HTR-8/SVneo (cell line): ENCODE measurements around the gene MPZL3.
A peak's percentile ranks its signal among the peaks of the same experiment; 100 is the strongest.

Experiments used
- DNase-seq: peaks from one replicate; pipeline ENCODE4 v3.0.0; 2011; ENCODE audit warnings: low spot score, mixed read lengths; ENCODE audit not compliant: insufficient read length
- FAIRE-seq: peaks from 2 replicates; lab custom pipeline; 2011; peaks lifted over from hg19 to GRCh38; lab: Jason Lieb, UNC

Gene MPZL3, protein sequence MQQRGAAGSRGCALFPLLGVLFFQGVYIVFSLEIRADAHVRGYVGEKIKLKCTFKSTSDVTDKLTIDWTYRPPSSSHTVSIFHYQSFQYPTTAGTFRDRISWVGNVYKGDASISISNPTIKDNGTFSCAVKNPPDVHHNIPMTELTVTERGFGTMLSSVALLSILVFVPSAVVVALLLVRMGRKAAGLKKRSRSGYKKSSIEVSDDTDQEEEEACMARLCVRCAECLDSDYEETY

DNA sequence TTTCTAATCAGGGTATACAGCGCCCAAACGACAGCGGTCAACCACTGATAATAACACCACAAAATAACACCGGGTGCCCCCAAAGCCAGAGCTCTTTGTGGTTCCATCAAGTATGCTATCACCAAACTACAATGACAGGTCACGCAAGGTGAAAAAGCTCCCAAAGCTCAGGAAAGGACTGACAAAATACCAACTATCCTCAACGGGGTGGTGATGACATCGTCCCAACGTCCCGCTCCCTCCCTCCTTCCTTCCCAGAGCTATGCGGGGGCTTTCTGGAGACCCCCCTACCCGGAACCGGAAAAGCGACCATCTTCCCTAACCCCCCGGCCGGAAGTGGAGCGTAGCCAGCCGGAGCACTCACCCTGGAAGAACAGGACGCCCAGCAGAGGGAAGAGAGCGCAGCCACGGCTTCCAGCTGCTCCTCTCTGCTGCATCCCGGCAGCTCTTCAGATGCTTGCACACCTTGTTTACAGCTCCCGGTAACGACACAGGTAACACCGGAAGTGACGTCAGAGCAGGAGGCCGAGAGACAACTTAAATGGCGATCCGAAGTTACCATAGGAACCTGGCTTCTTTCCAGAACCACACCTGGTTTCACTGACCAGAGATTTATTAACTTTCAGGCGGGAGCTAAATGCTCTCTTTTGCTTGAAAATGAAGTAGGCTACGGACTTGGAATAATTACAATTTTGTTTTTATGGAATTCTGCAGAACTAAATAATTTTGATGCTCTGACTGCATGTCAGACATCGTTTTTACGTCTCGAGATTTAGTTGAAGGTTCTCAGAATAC, at the start of gene MPZL3:
Gene MPZL3, minus strand, starts transcription at position 508 of the 795 bp plus-strand sequence. Its CDS starts 71 bp downstream, at position 437.
- peak; percentile 84 for DNase-seq

DNA sequence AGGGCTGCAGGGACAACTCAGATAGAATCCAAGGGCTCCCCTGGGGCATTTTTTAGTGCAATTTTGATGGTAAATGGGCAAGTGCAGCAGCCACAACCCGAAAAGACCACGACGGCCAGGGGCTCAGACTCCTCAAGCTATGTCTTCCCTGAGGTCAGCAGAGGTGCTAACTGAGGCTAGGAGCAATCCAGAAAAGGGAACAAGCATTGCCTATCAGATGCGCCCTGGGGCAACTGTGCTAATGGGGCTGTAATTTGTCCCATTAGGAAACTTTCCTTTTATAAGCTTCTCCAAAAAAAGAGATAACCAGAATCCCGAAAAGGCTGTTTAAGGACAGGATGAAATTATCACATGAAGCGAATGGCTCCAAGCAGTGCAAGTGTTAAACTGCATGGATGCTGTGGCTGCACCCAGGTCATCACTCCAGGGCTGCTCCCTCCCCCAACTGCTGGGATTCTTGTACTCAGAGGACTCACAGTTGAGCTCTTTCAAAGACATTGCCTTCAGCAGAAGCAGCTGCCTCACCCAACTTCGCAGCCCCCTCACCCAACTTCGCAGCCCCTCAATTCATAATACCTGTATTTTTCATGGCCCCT, 49.5 kb upstream of the MPZL3 start:
- FAIRE-seq (no peak), DNase-seq (no peak)

More for the DNA sequence above, at the start of gene MPZL3:
- FAIRE-seq = peak; percentile 83

DNA sequence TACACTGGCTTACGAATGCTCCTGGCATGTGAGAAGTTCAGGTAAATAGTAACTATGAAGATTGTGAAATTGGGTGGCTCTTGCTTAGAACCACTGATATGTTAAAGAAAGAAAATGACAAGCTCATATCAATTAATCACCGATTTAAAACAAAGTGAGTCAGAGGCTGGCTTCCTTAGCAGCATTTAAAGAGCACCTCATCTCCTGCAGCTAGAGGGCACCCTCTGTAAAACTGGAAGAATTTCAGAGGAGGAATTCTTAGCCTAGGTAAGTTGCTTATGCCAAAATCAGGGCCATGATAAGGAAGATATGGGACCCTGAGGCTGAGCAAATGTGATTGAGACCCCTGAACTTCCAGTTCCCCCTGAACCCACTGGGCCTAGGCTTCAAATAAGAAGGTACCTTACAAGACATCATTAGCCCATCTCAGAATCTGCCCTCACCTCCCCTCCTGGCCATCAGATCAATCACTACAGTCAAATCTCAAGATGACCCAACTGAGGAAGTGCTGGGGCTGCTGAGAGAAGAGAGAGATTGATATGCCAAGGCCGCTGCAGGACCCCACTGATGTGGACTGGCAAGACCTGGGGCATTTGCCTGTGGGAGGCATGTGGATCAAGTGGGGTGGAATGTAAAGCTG, 43.8 kb upstream of the MPZL3 start:
- peak; percentile 26 for DNase-seq
- FAIRE-seq = no peak

DNA sequence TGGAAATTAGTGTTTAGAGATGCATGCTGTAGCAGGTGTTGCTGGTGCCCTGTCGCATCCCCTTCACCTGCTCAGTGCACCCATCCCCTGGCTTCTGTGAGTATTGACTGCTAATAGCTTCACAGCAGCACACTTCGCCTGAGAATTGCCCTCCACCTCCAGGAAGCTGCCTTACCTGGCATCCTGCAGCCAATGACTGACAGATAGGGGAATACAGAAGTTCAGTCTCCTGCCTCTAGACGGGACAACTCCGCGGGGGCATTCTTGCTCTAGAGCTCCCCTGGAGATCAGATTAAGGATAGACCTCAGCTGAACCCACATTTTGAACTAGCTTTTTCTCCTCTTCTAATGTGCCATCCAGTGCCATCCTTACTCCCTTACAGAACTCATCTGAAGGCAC, 43.0 kb upstream of the MPZL3 start:
- FAIRE-seq = no peak

DNA sequence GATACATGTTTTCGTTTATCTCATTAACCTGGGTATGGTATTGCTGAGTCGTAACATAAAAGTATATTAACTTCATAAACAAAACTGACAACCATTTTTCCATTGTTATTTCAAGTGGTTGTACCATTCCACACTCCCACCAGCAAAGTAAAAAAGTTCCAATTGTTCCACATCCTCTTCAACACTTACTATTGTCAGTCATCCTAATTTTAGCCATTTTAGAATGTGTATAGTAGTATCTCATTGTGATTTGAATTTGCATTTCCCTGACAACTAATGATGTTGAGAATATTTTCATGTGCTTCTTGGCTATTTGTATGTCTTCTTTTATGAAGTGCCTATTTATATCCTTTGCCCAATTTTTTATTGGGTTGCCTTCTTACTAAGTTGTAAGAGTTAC, 41.9 kb upstream of the MPZL3 start:
- FAIRE-seq = no peak
- DNase-seq = no peak

More for the DNA sequence above, 43.0 kb upstream of the MPZL3 start:
- DNase-seq = no peak

DNA sequence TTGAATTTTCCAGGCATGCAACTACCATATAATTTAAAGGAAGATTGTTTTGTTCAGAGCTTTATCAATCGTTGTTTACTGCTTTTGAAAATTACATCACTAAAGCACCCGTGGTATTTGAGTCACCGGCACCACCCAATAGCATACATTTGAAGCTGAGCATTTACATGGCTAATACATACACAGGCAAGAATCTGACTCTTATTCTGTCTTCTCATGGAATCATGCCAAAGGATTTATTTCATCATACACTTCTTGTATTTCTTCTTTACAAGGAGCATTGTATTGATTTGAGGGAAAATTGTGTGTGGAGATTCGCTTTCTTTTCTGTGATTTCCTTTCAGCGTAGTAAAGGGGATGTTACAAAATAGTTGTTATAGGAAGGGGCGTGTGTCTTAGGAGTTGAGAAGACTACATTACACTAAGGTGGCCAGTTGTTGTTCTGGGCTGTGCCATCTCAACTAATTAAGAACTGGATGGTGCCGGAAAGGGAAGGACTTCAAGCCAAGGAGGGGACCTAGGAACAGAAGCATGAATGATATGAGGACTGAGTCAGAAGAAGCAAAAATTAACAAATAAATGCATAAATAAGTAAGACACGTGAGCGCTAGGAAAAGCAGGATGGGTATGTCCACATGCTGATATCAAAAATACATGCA, 39.4 kb upstream of the MPZL3 start:
- DNase-seq (no peak), FAIRE-seq (no peak)

DNA sequence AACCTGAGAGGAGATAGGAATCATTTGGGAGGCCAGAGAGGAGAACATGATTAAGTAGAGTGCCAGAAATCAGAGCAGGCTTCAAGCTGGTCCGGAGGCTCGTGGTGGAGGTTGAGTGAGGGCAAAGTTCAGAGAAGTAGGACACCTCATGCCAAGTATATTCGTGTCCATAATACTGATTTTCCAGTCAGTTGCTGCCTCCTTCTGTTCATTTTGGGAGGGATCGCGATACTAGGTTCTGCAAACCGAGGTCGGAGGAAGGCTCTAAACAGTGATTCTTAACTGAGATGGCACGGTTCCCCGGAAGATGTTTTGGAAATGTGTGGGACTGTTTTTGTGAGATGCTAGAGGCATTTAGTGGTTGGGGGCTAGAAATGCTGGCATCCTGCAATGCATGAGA, 38.8 kb upstream of the MPZL3 start:
- DNase-seq (peak; percentile 33), FAIRE-seq (peak; percentile 59)

DNA sequence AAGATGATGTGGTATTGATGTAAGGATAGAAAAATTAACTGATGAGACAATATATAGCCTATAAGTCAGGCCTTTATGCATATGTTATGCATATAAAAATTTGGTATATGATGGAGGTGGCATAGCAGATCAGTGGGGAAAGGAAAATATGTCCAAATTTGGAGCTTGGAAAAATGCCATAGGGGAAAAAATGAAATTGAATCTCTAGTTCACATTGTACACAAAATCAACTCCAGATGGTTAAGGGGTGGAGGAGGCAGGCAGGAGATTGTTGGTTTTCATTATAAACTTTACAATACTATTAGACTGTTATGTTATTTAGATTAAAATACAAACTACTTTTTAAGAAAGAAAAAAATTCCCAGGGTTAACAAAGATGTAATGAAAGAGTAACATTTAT, 37.2 kb upstream of the MPZL3 start:
- FAIRE-seq = no peak
- DNase-seq = no peak

DNA sequence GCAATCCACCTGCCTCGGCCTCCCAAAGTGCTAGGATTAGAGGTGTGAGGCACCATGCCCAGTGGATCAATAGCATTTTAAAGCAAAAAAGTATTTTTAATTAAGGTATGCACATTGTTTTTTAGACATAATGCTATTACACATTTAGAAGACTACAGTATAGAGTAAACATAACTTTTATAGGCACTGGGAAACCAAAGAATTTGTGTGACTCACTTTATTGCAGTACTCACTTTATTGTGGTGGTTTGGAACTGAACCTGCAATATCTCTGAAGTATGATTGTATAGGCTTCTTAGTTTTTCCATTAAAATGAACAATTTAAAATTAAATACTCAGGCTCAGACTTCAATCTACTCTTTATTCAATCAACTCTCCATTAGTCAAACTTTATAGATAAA, 34.8 kb upstream of the MPZL3 start:
- DNase-seq (no peak), FAIRE-seq (no peak)

DNA sequence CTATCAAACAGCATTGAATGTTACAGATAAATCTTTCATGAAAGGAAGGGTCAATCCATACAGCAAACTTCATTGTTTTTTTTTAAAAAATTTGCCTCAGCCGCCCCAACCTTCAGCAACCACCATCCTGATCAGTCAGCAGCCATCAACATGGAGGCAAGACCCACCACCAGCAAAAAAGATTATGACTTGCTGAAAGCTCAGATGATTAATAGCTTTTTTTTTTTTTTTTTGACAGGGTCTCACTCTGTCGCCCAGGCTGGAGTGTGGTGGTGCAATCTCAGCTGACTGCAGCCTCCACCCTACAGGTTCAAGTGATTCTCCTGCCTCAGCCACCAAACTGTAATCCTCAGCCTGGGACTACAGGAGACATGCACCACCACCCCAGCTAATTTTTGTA, 34.4 kb upstream of the MPZL3 start:
- FAIRE-seq = no peak
- no peak for DNase-seq

DNA sequence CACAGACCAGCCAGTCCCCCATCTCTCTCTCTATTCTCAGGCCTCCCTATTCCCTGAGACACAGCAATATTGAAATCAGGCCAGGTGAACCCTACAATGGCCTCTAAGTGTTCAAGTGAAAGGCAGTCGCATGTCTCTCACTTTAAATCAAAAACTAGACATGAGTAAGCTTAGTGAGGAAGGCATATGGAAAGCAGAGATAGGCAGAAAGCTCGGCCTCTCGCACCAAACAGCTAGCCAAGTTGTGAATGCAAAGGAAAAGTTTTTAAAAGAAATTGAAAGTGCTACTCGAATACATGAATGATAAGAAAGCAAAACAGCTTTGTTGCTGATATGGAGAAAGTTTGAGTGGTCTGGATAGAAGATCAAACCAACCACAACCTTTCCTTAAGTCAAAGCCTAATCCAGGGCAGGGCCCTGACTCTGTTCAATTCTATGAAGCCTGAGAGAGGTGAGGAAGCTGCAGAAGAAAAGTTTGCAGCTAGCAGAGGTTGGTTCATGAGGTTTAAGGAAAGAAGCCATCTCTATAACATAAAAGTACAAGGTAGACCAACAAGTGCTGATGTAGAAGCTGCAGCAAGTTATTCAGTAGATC, 31.7 kb upstream of the MPZL3 start:
- DNase-seq (no peak), FAIRE-seq (no peak)

DNA sequence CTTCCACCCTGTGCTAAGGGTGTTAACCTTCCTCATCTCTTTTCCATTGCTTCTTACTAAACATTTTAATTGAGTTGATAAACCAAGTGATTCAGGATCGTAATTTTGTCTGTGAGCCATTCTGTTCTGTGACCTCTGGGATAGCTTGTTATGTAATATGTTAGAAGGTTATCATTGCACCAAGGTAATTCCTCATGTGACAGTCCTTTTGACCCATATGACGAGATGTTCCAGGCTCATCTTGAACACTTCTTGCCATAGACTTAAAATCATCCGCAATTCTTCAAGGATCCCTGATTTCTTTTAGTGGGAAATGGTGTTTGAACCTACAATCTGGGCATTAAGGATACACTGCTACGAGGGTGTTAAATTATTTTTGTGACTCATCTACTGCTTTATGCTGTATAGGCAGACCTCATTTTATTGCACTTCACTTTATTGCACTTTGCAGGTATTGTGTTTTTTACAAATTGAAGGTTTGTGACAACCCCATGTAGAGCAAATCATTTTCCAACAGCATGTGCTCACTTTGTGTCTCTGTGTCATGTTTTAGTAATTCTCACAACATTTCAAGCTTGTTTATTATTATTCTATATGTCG, 31.0 kb upstream of the MPZL3 start:
- no peak for DNase-seq
- FAIRE-seq = peak; percentile 38

DNA sequence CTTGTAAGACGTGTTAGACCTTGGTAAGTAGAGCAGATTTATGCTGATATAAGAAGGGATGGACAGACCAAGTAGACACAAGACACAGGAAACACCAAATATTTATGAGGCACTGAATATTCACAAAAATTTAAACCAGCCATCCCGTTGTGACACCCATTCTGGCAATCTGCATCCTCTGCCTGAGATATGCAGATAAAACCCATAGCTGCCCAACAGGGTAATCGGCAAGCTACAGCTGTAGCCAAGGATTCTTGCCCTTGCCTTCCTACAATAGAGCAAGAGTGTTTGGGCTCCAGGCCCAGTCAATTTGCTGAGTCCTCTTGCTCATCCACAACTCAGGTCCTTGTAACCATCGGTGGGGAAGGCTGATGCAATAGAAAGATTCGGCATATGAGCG, 30.4 kb upstream of the MPZL3 start:
- DNase-seq = no peak
- no peak for FAIRE-seq

DNA sequence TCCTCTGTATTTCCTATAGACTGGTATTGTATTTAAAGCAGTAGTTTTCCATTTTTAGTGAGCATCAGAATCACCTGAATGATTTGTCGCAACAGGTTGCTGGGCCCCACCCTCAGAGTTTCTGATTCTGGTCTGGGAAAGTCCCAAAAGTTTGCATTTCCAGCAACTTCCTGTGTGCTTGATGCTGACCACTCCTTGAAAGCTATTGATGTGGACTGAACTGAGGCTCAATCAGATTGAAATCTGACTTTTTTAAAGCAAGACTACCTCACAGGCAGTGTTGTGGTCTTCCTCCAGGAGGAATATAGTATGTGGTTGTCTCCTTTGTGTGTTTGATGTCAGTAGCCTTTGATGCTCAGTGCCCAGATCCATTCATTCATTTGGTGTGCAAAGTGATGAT, 29.1 kb upstream of the MPZL3 start:
- no peak for FAIRE-seq
- no peak for DNase-seq

DNA sequence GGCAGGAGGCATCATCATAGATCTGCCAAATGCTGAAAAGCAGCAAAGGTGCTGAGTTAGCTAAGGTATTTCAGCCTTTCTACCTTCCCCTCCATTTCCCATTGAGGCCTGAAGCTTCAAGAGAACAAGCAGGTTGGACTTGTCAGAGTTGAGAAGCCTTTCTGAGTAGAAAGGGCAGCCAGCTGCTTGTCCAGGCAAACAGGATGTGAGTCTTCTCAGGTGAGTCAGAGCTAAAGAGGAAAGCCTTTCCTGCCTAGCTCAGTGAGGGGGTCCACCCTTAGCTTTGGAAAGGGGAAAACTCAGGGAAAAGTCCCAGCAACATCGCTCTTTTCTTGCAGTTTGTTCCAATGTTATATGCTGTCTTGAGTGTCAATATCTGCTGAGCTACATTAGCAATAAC, 25.1 kb upstream of the MPZL3 start:
- DNase-seq = peak; percentile 24
- no peak for FAIRE-seq

DNA sequence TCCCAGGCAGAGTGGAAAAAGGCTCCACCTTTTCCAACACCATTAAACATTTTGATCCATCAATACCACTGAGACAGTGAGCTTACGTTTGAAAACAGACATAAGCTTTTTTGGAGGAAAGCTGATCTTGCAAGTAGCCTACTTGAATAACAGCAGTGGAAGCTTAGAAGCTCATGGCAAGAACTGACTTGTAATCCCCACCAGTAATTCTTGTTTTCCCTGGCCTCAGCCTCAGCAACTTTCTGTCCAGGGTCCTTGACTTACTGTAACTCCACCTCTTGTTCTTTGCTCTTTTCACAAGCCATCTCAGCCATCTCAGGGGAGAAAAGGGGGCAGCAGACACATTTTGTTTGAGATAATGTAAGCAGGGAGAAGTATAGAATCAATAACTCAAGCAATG, 24.3 kb upstream of the MPZL3 start:
- DNase-seq (no peak), FAIRE-seq (no peak)

DNA sequence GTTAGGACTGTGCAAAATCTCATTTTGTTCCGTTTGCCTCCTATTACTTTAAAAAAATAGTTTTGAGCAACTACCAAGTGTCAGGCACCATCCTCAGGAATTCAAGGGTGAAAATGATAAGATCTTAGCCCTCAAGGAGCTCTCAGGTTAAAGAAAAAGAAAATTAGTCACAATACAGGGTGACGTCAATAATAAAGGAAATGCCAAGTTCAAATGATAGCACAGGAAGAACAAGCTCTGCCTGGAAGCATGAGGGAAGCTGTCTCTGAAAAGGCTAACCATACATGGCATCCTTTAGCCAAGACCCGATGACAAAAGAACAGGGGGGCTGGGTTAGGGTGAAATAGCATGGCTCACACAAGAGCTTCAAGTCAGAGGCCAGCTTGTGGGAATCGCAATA, 23.0 kb upstream of the MPZL3 start:
- peak; percentile 60 for DNase-seq
- FAIRE-seq = no peak

DNA sequence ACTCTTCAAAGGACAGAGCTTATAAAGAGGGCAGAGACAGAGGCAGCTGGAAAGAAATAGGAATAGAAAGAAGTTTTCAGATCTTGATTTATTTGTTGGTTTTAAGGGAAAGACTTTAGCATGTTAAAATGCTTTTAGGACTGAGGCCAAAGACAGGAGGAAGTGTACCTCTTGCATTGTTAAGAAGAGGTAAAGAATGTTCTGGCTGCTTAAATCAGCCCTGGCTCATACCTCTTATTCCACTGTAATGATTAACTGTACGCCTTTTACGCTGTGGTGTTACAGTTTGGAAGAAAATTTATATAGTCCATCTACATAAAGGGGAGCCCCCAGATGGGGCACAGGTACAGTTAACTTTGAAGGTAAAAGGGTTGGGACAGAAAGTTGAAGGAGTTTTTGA, 22.0 kb upstream of the MPZL3 start:
- FAIRE-seq (no peak), DNase-seq (no peak)

DNA sequence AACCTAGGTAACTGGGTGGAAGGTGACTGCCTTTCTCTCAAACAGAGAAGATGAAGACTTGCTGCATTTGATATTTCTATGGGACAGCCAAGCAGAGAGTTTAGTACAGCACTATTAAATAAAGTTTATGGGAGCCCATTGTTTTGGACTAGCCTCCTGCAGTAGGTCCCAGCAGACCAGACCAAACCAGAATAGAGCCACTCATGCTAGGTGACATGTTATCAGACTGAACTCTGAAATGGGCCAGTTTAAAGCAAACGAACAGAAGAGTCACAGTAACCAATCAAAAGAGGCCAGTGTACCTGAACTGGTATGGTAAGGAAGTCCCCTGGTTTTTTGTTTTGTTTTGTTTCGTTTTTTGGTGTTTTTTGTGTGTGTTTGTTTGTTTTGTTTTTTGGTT, 19.8 kb upstream of the MPZL3 start:
- FAIRE-seq (no peak), DNase-seq (no peak)

DNA sequence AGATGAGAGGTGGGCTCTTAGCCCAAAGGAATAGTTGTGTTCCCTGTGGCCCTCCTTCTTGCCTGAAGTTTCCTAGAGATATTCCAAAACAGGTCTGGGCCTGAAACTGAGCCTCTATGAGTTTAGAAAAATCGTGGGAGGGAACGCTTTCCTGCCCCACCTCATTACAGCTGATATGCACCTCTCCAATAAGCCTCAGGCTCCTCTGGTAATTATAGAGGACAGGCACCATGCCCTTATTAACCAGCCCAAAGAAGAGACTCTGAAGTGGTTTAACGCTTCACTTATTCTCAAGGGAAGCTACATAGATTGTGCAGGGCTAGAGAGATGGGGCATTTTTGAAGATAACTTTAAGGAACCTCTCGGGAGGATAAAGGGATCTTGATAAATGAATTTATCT, 15.3 kb upstream of the MPZL3 start:
- FAIRE-seq (no peak), DNase-seq (no peak)
